GM06990 (cell line): ENCODE measurements around the gene CYB5B.

Source experiments
- DNase-seq: peaks from one replicate; pipeline ENCODE4 v3.0.0-alpha.2; 2011; ENCODE audit not compliant: insufficient read length; ENCODE audit errors: extremely low read depth
- H3K27me3 ChIP-seq: replicated peaks from 2 replicates; pipeline ENCODE4 v1.6.0; 2011; ENCODE audit warnings: low read length; ENCODE audit not compliant: control insufficient read depth, insufficient read depth
- H3K36me3 ChIP-seq: 2 replicates; pipeline ENCODE4 v1.5.1; 2011; ENCODE audit warnings: low read length; ENCODE audit not compliant: control insufficient read depth, insufficient read depth
- H3K4me3 ChIP-seq: replicated peaks from 2 replicates; pipeline ENCODE4 v1.5.1; 2011; ENCODE audit warnings: low read depth, mild to moderate bottlenecking, control low read depth, low read length
- CTCF ChIP-seq: IDR thresholded peaks from 2 replicates; pipeline ENCODE4 v1.5.1; 2011; ENCODE audit warnings: low read length, control low read depth, mild to moderate bottlenecking, inconsistent platforms; ENCODE audit not compliant: insufficient read depth, poor library complexity, severe bottlenecking

The CYB5B gene

GRCh38 chr16:69382421-69382820 lies 42.0 kb upstream of the CYB5B start:
- no peaks in the 10 kb centered on the region for H3K27me3 ChIP-seq
- peaks cover 7% of the 10 kb centered on the region for H3K36me3 ChIP-seq
- H3K4me3 ChIP-seq, result no peak overlapping the region
- TF ChIP-seq CTCF, result no peak
- no peak for DNase-seq

GRCh38 chr16:69384974-69385373 lies 39.4 kb upstream of the CYB5B start:
- H3K36me3 ChIP-seq, result peaks cover 3% of the 10 kb centered on the region
- DNase-seq, result no peak
- TF ChIP-seq CTCF, result no peak

DNA sequence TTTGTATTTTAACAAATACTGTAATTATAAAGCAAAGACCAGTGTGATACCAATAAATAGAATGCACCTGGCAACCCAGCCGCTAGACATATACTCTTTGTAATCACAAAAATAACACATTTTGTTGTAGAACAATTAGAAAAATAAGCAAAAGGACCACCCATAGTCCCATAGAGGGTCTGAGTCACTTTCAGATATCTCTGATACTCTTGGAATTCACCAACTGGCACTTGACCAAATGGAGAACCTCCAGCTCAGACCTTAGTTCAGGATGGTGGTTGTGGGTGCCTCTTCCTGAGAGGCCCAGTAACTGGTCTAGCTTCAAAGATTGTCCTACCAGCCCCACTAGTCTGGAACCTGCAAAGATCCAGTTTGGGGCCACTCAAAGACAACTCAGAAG lies 37.8 kb upstream of the CYB5B start:
- Histone ChIP-seq H3K27me3 (no peaks in the 10 kb centered on the region), H3K4me3 (no peak overlapping the region), H3K36me3 (peaks cover 3% of the 10 kb centered on the region)
- TF ChIP-seq CTCF, result no peak
- no peak for DNase-seq

More at GRCh38 chr16:69384974-69385373, 39.4 kb upstream of the CYB5B start:
- H3K27me3 ChIP-seq, result no peaks in the 10 kb centered on the region
- H3K4me3 ChIP-seq, result peak overlapping the region; percentile 96

GRCh38 chr16:69393898-69394849 lies 30.2 kb upstream of the CYB5B start:
- Histone ChIP-seq H3K36me3 (no peaks in the 10 kb centered on the region), H3K27me3 (no peaks in the 10 kb centered on the region), H3K4me3 (no peak overlapping the region)
- DNase-seq, result no peak
- no peak for TF ChIP-seq CTCF

GRCh38 chr16:69395859-69396186 lies 28.6 kb upstream of the CYB5B start:
- Histone ChIP-seq H3K27me3 (no peaks in the 10 kb centered on the region), H3K36me3 (no peaks in the 10 kb centered on the region), H3K4me3 (no peak overlapping the region)
- no peak for DNase-seq
- no peak for TF ChIP-seq CTCF
